ENCODE data around the gene SLC6A17. TPM values are rescaled to one million over a fixed set of nuclear protein-coding genes. Genes with fewer than 3 reads are reported as not detected.

The SLC6A17 gene
- total and polyA plus RNA-seq, 9 of the 15 experiments (the other 6 are each of a cell fraction or from before 2014, with no cell fraction given): not detected

- ATAC-seq: no peak
- Histone ChIP-seq H3K4me3 (no peak overlapping the region), H3K79me2 (ENCODE audit: control insufficient read depth, insufficient read depth, low read length) (no peaks in the 10 kb centered on the region), H3K36me3 (ENCODE audit: control insufficient read depth, insufficient read depth, low read length) (no peaks in the 10 kb centered on the region), H3K9me1 (ENCODE audit: control insufficient read depth, insufficient read depth, low read length) (no peaks in the 10 kb centered on the region), H3K4me2 (ENCODE audit: insufficient read depth, low read length) (no peak overlapping the region), H4K20me1 (replicated peaks; ENCODE audit: control insufficient read depth, insufficient read depth, low read length) (0 out of 2 replicates have a peak, but pooled peaks cover 2% of the 10 kb centered on the region), H2AFZ (ENCODE audit: low read depth, low read length) (no peak overlapping the region), H3K27ac (ENCODE audit: extremely low read depth, low read depth, low read length) (no peak overlapping the region), H3K9ac (ENCODE audit: insufficient read depth in 1 of 2, low read depth in 2 of 2, low read length in 2 of 2) (no peak overlapping the region), H3K4me1 (replicated peaks in 1 of 2; ENCODE audit: control insufficient read depth in 2 of 2, insufficient read depth in 2 of 2, low read length in 2 of 2) (no peaks in the 10 kb centered on the region), H3K9me3 (replicated peaks; ENCODE audit: control insufficient read depth, insufficient read depth, low read depth, low read length) (peaks cover 2% of the 10 kb centered on the region), H3K27me3 (ENCODE audit: control insufficient read depth in 2 of 2, insufficient read depth in 2 of 2, low read length in 2 of 2) (peaks cover 0 to 21% of the 10 kb centered on the region in 2 experiments; a peak in 2 of 5 replicates)
- no peak for DNase-seq (ENCODE audit: extremely low read depth in 1 of 4, low spot score in 3 of 4)
- WGBS (ENCODE audit: insufficient coverage, low coverage, missing lambda C conversion rate): under 1% methylated on average over 12 of the region's 12 CpGs
- FAIRE-seq: no peak
- intact Hi-C loops (cut with micrococcal nuclease): no loop called here
- POLR2A ChIA-PET: no interaction called here
- BruUV-seq (replicated peaks): no TSS peak
- in situ Hi-C loops (cut with MboI): no loop called here
- CTCF ChIA-PET (ENCODE audit: low intra/inter-chr PET ratio): no interaction called here
- TF ChIP-seq ZNF717 (CRISPR knock-in tag; IDR thresholded peaks at IDR 0.05) (no peak), AFF1 (IDR thresholded peaks at IDR 0.05; ENCODE audit: low read depth in 1 of 2, partially characterized antibody in 2 of 2) (no peak), CHD1 (IDR thresholded peaks at IDR 0.05; ENCODE audit: low read length) (no peak), ARHGAP35 (IDR thresholded peaks at IDR 0.05; ENCODE audit: partially characterized antibody) (no peak), TAL1 (IDR thresholded peaks at IDR 0.05) (no peak), E2F1 (CRISPR knock-in tag; IDR thresholded peaks at IDR 0.05) (no peak)
Observed at GRCh38 chr1:110120960-110121561, 29.2 kb upstream of the SLC6A17 start.

All from K562 (cell line).